Measurements from ENCODE around the gene WDFY3. TPM values are rescaled to one million over a fixed set of nuclear protein-coding genes. Genes with fewer than 3 reads are reported as not detected.

Gene WDFY3
- total RNA-seq, 2 donors from 2014 or later, result 0.18 to 1.9 TPM

- Mint-ChIP-seq H3K9me3 (peaks cover 0 to 7% of the 10 kb centered on the region in 2 donors), H3K27ac (no peak overlapping the region), H3K36me3 (no peaks in the 10 kb centered on the region)
- ATAC-seq (no peak), DNase-seq (ENCODE audit: low spot score in 2 of 2) (no peak)
Measured at GRCh38 chr4:84895283-84895682, 71.2 kb downstream of the WDFY3 start.

GRCh38 chr4:84894621-84895020 lies 71.9 kb downstream of the WDFY3 start:
- ATAC-seq (no peak), DNase-seq (ENCODE audit: low spot score in 2 of 2) (no peak)
- Mint-ChIP-seq H3K36me3 (no peaks in the 10 kb centered on the region), H3K9me3 (peaks cover 0 to 7% of the 10 kb centered on the region in 2 donors), H3K27ac (no peak overlapping the region)

GRCh38 chr4:84892950-84893349 lies 73.5 kb downstream of the WDFY3 start:
- no peak overlapping the region for H3K27ac Mint-ChIP-seq
- DNase-seq (ENCODE audit: low spot score in 2 of 2), result no peak
- H3K36me3 Mint-ChIP-seq, result no peaks in the 10 kb centered on the region
- no peak for ATAC-seq
- H3K9me3 Mint-ChIP-seq, result peaks cover 0 to 7% of the 10 kb centered on the region in 2 donors

GRCh38 chr4:84887824-84888223 lies 78.7 kb downstream of the WDFY3 start:
- no peak for DNase-seq (ENCODE audit: low spot score in 2 of 2)
- no peak for ATAC-seq
- Mint-ChIP-seq H3K27ac (no peak overlapping the region), H3K36me3 (no peaks in the 10 kb centered on the region), H3K9me3 (no peaks in the 10 kb centered on the region)

DNA sequence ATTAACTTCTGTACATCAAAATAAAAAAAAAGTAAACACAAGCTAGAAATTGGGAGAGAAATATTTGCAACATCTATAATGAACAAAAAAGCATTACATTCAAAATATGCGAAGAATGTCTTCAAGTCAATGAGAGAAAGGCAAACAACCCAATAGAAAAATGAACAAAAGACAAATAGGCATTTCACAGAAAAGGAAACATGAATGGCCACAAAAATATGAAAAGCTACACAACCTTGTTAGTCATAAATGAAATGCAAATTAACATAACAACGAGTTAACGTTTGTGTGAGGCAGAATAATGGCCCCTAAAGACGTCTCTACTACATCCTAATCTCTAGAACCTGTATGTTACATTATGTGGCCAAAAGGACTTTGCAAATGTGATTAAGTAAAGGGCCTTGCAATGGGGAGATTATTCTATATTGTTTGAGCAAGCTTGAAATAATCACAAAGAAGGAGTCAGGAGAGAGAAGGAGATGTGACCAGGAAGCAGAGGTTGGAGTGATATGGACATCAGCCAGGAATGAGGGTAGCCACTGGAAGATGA lies 86.8 kb downstream of the WDFY3 start:
- Mint-ChIP-seq H3K27ac (no peak overlapping the region), H3K9me3 (no peaks in the 10 kb centered on the region), H3K36me3 (no peaks in the 10 kb centered on the region)
- ATAC-seq (no peak), DNase-seq (ENCODE audit: low spot score in 2 of 2) (no peak)

GRCh38 chr4:84878546-84878945 lies 87.9 kb downstream of the WDFY3 start:
- no peak overlapping the region for H3K27ac Mint-ChIP-seq
- H3K36me3 Mint-ChIP-seq, result no peaks in the 10 kb centered on the region
- H3K9me3 Mint-ChIP-seq, result no peaks in the 10 kb centered on the region
- ATAC-seq (no peak), DNase-seq (ENCODE audit: low spot score in 2 of 2) (no peak)

GRCh38 chr4:84878090-84878489 lies 88.4 kb downstream of the WDFY3 start:
- DNase-seq (ENCODE audit: low spot score in 2 of 2) (no peak), ATAC-seq (no peak)
- Mint-ChIP-seq H3K9me3 (peaks cover 0 to 2% of the 10 kb centered on the region in 2 donors), H3K36me3 (no peaks in the 10 kb centered on the region), H3K27ac (no peak overlapping the region)

GRCh38 chr4:84877051-84877833 lies 89.2 kb downstream of the WDFY3 start:
- ATAC-seq, result no peak
- no peaks in the 10 kb centered on the region for H3K36me3 Mint-ChIP-seq
- no peak for DNase-seq (ENCODE audit: low spot score in 2 of 2)
- peaks cover 0 to 4% of the 10 kb centered on the region in 2 donors for H3K9me3 Mint-ChIP-seq
- no peak overlapping the region for H3K27ac Mint-ChIP-seq

- no peaks in the 10 kb centered on the region for H3K36me3 Mint-ChIP-seq
- DNase-seq (ENCODE audit: low spot score in 2 of 2) (no peak), ATAC-seq (no peak)
- H3K27ac Mint-ChIP-seq, result no peak overlapping the region
- H3K9me3 Mint-ChIP-seq, result peaks cover 0 to 8% of the 10 kb centered on the region in 2 donors
Measured at GRCh38 chr4:84875636-84876371, 90.7 kb downstream of the WDFY3 start.

DNA sequence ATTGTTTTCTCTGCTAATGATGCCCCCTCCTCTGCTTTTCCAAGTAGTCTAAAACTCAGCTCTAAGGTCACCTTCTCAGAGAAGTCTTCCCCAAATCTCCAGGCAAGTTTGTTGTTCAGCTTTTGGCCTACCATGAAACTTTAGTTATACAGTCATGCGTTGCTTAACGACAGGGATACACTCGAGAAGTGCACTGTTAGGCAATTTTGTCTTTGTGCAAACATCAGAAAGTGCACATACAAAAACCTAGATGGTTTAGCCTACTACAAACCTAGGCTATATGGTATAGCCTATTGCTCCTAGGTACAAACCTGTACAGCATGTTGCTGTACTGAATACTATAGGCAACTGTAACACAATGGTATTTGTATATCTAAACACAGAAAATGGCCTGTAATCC lies 91.9 kb downstream of the WDFY3 start:
- Mint-ChIP-seq H3K9me3 (peaks cover 0 to 8% of the 10 kb centered on the region in 2 donors), H3K36me3 (no peaks in the 10 kb centered on the region), H3K27ac (no peak overlapping the region)
- no peak for ATAC-seq
- DNase-seq (ENCODE audit: low spot score in 2 of 2), result no peak

DNA sequence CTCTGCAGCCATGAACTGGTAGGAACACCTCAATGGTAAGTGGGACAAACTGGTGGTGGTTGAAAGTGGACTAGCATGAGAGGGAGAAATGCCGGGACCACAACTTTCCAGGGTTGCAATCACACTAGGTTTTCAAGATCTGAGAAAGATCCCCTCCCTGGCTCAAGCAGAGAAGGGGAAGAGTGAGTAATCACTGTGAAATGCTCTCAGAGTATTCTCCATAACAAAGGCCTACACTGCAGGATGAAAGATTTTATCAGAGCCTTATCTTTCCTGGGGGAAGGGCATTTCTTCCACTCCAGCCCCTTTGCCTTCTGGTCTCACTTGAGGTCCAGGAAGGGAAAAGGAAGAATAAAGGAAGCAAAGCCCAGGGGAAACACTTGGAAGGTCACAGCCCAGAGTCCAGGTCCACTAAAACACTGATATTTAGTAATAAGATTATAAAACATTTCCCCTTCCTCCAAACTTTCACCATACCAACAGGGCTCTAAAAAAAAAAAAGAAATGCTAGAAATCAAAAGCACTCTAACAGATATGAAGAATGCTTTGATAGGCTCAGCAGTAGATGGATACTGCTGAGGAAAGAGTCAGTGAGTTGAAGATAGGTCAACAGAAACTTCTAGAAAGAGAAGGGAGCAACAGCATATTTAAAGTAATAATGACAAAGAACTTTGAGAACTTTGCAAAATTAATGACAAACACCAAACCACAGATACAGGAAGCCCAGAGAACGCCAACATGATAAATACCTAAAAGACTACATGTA lies 95.9 kb downstream of the WDFY3 start:
- H3K9me3 Mint-ChIP-seq, result peaks cover 0 to 8% of the 10 kb centered on the region in 2 donors
- ATAC-seq (no peak), DNase-seq (ENCODE audit: low spot score in 2 of 2) (no peak)
- H3K36me3 Mint-ChIP-seq, result no peaks in the 10 kb centered on the region
- no peak overlapping the region for H3K27ac Mint-ChIP-seq

DNA sequence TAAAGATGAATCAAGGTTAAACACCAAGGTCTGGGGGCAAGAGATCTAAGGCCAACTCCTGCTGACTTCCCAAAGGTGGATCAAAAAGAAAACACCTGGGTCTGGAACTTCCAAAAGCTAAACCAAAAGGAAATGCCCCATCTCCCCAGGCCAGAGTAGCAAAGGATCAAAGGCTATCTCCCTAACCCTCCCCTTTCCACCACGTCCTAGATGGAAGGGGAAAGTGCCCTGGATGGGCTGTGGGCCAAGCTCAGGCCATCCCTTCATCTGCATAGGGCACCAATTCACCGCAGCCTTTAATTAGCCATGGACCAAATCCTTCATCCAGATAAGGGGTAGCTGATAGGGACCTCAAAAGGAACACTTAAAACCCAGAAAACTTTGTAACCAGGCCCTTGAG lies 100.2 kb downstream of the WDFY3 start:
- Mint-ChIP-seq H3K27ac (no peak overlapping the region), H3K9me3 (peaks cover 0 to 4% of the 10 kb centered on the region in 2 donors), H3K36me3 (no peaks in the 10 kb centered on the region)
- DNase-seq (ENCODE audit: low spot score in 2 of 2), result no peak
- no peak for ATAC-seq

GRCh38 chr4:84865600-84865999 lies 100.9 kb downstream of the WDFY3 start:
- H3K9me3 Mint-ChIP-seq, result no peaks in the 10 kb centered on the region
- ATAC-seq (no peak), DNase-seq (ENCODE audit: low spot score in 2 of 2) (no peak)
- H3K36me3 Mint-ChIP-seq, result no peaks in the 10 kb centered on the region
- H3K27ac Mint-ChIP-seq, result no peak overlapping the region

GRCh38 chr4:84862064-84862463 lies 104.4 kb downstream of the WDFY3 start:
- ATAC-seq (no peak), DNase-seq (ENCODE audit: low spot score in 2 of 2) (no peak)
- H3K9me3 Mint-ChIP-seq, result peaks cover 0 to 3% of the 10 kb centered on the region in 2 donors
- no peaks in the 10 kb centered on the region for H3K36me3 Mint-ChIP-seq
- H3K27ac Mint-ChIP-seq, result no peak overlapping the region

GRCh38 chr4:84857296-84857695 lies 109.2 kb downstream of the WDFY3 start:
- DNase-seq (ENCODE audit: low spot score in 2 of 2), result no peak
- no peaks in the 10 kb centered on the region for H3K36me3 Mint-ChIP-seq

DNA sequence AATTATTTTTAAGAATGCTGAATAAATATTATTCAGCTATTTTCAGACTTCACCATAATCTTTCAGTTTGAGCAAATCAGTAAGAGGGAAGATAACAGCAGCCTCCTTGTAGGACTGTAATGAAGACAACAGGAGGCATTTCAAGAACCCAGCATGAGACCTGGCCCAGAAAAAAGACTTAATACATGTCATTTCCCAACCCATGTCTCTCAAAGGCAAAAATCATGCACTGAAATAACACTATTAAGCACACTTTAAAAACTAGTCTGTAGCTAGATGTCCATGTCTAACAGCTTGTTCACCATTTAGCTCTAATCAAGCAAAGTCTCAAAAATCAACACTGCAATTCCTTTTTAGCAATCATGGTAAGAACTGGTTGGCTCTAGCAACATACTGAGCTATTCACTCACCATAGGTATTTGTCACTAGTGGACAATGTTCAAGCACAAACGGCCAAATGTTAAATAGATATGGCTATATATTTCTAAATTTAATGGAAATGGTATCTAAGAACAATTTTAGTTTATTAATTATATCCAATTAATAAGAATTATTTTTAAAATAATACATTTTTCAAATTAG lies 109.9 kb downstream of the WDFY3 start:
- DNase-seq (ENCODE audit: low spot score in 2 of 2), result no peak
- Mint-ChIP-seq H3K9me3 (peaks cover 0 to 3% of the 10 kb centered on the region in 2 donors), H3K36me3 (no peaks in the 10 kb centered on the region), H3K27ac (no peak overlapping the region)
- ATAC-seq, result no peak

More at GRCh38 chr4:84857296-84857695, 109.2 kb downstream of the WDFY3 start:
- Mint-ChIP-seq H3K9me3 (peaks cover 0 to 3% of the 10 kb centered on the region in 2 donors), H3K27ac (no peak overlapping the region)
- ATAC-seq, result no peak

All from activated naive CD4-positive, alpha-beta T cell treated with anti-CD3 and anti-CD28 coated beads, Interleukin-2, amount 50 U/mL, for 72 hours (primary cell).